OCI-LY3 (cell line): ENCODE measurements around the gene RGS9.

Experiments used
- EZH2phosphoT487 ChIP-seq: fragments of 200-600 bp; shearing (Covaris generic); IDR thresholded peaks from 2 replicates; pipeline ENCODE4 v1.6.1; 2018; ENCODE audit warnings: antibody characterized with exemption, mixed run types, low read depth
- TF ChIP-seq, protein P1 (sequence below): fragments of 200-600, 300-600 bp; sonication (generic); IDR thresholded peaks from 2 replicates; pipeline ENCODE4 v1.5.1; 2014; ENCODE audit warnings: antibody characterized with exemption, low read length, low read depth

DNA sequence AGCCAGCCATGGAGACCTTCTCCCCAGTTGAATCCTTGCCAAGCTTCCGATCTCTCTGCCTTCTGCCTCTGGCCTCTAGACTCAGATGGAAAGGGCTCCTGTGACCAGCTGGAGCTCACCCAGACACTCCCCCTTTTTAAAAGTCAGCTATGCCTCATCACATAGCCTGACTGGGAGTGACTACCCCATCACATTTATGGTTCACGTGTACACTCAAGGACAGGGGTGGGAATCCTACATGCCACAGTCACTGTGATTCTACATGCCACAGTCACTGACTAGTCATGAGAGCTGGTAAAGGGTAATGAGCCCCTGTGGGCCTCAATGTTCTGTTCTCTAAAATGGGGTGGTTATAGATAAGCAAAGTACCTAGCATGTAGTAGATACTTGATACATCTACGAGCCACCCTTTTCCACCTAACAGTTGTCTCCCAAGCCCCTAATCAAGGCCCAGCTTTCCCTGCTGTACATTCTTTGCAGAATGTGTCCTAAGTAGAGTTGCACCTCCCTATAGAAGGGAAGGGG lies 85.1 kb downstream of the RGS9 start:
- TF ChIP-seq, protein P1, sequence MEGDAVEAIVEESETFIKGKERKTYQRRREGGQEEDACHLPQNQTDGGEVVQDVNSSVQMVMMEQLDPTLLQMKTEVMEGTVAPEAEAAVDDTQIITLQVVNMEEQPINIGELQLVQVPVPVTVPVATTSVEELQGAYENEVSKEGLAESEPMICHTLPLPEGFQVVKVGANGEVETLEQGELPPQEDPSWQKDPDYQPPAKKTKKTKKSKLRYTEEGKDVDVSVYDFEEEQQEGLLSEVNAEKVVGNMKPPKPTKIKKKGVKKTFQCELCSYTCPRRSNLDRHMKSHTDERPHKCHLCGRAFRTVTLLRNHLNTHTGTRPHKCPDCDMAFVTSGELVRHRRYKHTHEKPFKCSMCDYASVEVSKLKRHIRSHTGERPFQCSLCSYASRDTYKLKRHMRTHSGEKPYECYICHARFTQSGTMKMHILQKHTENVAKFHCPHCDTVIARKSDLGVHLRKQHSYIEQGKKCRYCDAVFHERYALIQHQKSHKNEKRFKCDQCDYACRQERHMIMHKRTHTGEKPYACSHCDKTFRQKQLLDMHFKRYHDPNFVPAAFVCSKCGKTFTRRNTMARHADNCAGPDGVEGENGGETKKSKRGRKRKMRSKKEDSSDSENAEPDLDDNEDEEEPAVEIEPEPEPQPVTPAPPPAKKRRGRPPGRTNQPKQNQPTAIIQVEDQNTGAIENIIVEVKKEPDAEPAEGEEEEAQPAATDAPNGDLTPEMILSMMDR = no peak
- TF ChIP-seq EZH2phosphoT487 = no peak
